H9 (cell line): ENCODE results near the gene BAG2. TPM values are rescaled to one million over a fixed set of nuclear protein-coding genes. Genes with fewer than 3 reads are reported as not detected.
A peak's percentile ranks its signal among the peaks of the same experiment; 100 is the strongest.

Experiments
- DNase-seq: peaks from one replicate; pipeline ENCODE4 v3.0.0-alpha.2; 2017
- H2AFZ ChIP-seq: one replicate; pipeline ENCODE4 v1.6.1; 2013; ENCODE audit warnings: mild to moderate bottlenecking, low read length, control low read depth, moderate library complexity
- H2AK5ac ChIP-seq: 2 replicates; pipeline ENCODE4 v1.6.1; 2013; ENCODE audit warnings: low read length, control low read depth, mixed read lengths; ENCODE audit not compliant: insufficient read length
- H2BK120ac ChIP-seq: one replicate; pipeline ENCODE4 v1.6.1; 2013; ENCODE audit warnings: low read depth, mild to moderate bottlenecking, low read length, control low read depth, inconsistent platforms; ENCODE audit not compliant: poor library complexity, severe bottlenecking
- H2BK12ac ChIP-seq: 2 replicates; pipeline ENCODE4 v1.6.1; 2013; ENCODE audit warnings: low read length, control low read depth, mixed read lengths, low read depth; ENCODE audit not compliant: insufficient read length
- H2BK15ac ChIP-seq: 2 replicates; pipeline ENCODE4 v1.6.1; 2013; ENCODE audit warnings: low read depth, low read length, control low read depth
- H2BK20ac ChIP-seq: one replicate; pipeline ENCODE4 v1.6.1; 2013; ENCODE audit warnings: low read depth, mild to moderate bottlenecking, low read length, control low read depth, inconsistent platforms; ENCODE audit not compliant: poor library complexity, severe bottlenecking
- H2BK5ac ChIP-seq: 2 replicates; pipeline ENCODE4 v1.6.1; 2013; ENCODE audit warnings: low read length, control low read depth, mixed read lengths; ENCODE audit not compliant: insufficient read length
- H3K14ac ChIP-seq: 2 replicates; pipeline ENCODE4 v1.6.1; 2013; ENCODE audit warnings: low read length, control low read depth; ENCODE audit not compliant: insufficient read depth
- H3K18ac ChIP-seq: 2 replicates; pipeline ENCODE4 v1.6.1; 2013; ENCODE audit warnings: low read depth, mild to moderate bottlenecking, mixed read lengths, low read length, control low read depth; ENCODE audit not compliant: insufficient read length
- H3K23ac ChIP-seq: 2 replicates; pipeline ENCODE4 v1.6.1; 2013; ENCODE audit warnings: low read length, control low read depth, mixed read lengths, low read depth; ENCODE audit not compliant: insufficient read length
- H3K23me2 ChIP-seq: 2 replicates; pipeline ENCODE4 v1.6.1; 2013; ENCODE audit warnings: low read depth, mild to moderate bottlenecking, mixed read lengths, low read length, control low read depth; ENCODE audit not compliant: insufficient read length, poor library complexity, severe bottlenecking
- H3K27ac ChIP-seq: 2 replicates; pipeline ENCODE4 v1.5.1; 2013; ENCODE audit warnings: low read length, control low read depth, mixed read lengths, low read depth; ENCODE audit not compliant: insufficient read length
- H3K27me3 ChIP-seq: 2 replicates; pipeline ENCODE4 v1.6.1; 2013; ENCODE audit warnings: low read length, control low read depth, inconsistent platforms; ENCODE audit not compliant: insufficient read depth
- H3K4ac ChIP-seq: 2 replicates; pipeline ENCODE4 v1.6.1; 2013; ENCODE audit warnings: low read depth, mild to moderate bottlenecking, control low read depth, inconsistent platforms, low read length, moderate library complexity
- H3K4me1 ChIP-seq: 2 replicates; pipeline ENCODE4 v1.6.1; 2013; ENCODE audit warnings: low read length, control low read depth, inconsistent platforms; ENCODE audit not compliant: insufficient read depth
- H3K4me2 ChIP-seq: 2 replicates; pipeline ENCODE4 v1.6.1; 2013; ENCODE audit warnings: low read length, control low read depth, mixed read lengths; ENCODE audit not compliant: insufficient read length, insufficient read depth
- H3K56ac ChIP-seq: 2 replicates; pipeline ENCODE4 v1.6.1; 2013; ENCODE audit warnings: low read depth, mild to moderate bottlenecking, mixed read lengths, low read length, control low read depth; ENCODE audit not compliant: insufficient read length
- H3K79me1 ChIP-seq: 2 replicates; pipeline ENCODE4 v1.6.1; 2013; ENCODE audit warnings: low read depth, mild to moderate bottlenecking, moderate library complexity, low read length, control low read depth, inconsistent platforms; ENCODE audit not compliant: insufficient read depth, poor library complexity, severe bottlenecking
- H3K79me2 ChIP-seq: 2 replicates; pipeline ENCODE4 v1.6.1; 2013; ENCODE audit warnings: low read length, control low read depth, inconsistent platforms; ENCODE audit not compliant: insufficient read depth
- H3K9ac ChIP-seq: 2 replicates; pipeline ENCODE4 v1.6.1; 2013; ENCODE audit warnings: low read length, control low read depth, mixed read lengths; ENCODE audit not compliant: insufficient read length; ENCODE audit errors: extremely low read depth
- H3K9me3 ChIP-seq: one replicate; pipeline ENCODE4 v1.6.1; 2013; ENCODE audit warnings: low read depth, low read length, inconsistent platforms; ENCODE audit not compliant: control insufficient read depth
- H3T11ph ChIP-seq: one replicate; pipeline ENCODE4 v1.6.1; 2013; ENCODE audit warnings: mild to moderate bottlenecking, low read length, control low read depth, inconsistent platforms
- H4K20me1 ChIP-seq: one replicate; pipeline ENCODE4 v1.6.1; 2013; ENCODE audit not compliant: control insufficient read depth, insufficient read length, insufficient read depth
- H4K5ac ChIP-seq: 2 replicates; pipeline ENCODE4 v1.6.1; 2013; ENCODE audit warnings: low read depth, mild to moderate bottlenecking, mixed read lengths, low read length, control low read depth; ENCODE audit not compliant: insufficient read length
- H4K8ac ChIP-seq: replicated peaks from 2 replicates; pipeline ENCODE4 v1.6.1; 2013; ENCODE audit warnings: low read length, control low read depth, mixed read lengths, low read depth; ENCODE audit not compliant: insufficient read length
- H4K91ac ChIP-seq: 2 replicates; pipeline ENCODE4 v1.6.1; 2013; ENCODE audit warnings: low read depth, mild to moderate bottlenecking, moderate library complexity, mixed read lengths, low read length, control low read depth; ENCODE audit not compliant: insufficient read length
- H3K27ac Mint-ChIP-seq, 3 experiments: 2 replicates in 2 of 3; 3 replicates in 1 of 3; pipeline ENCODE4 v1.8.0; 2020 to 2021; ENCODE audit warnings: mixed read lengths in 3 of 3, mild to moderate bottlenecking in 1 of 3, moderate library complexity in 1 of 3
- H3K27me3 Mint-ChIP-seq: 2 replicates; pipeline ENCODE4 v1.8.0; 2021; ENCODE audit warnings: low read depth, mild to moderate bottlenecking, moderate library complexity, mixed read lengths
- H3K36me3 Mint-ChIP-seq, 3 experiments: 2 replicates in 2 of 3; 3 replicates in 1 of 3; pipeline ENCODE4 v1.8.0; 2020 to 2021; ENCODE audit warnings: low read depth in 3 of 3, mixed read lengths in 3 of 3; ENCODE audit not compliant: insufficient read depth in 1 of 3
- H3K4me1 Mint-ChIP-seq, 2 experiments: 2 replicates each; pipeline ENCODE4 v1.8.0; 2020; ENCODE audit warnings: mixed read lengths in 2 of 2
- H3K4me3 Mint-ChIP-seq, 2 experiments: 2 replicates in 1 of 2; 3 replicates in 1 of 2; pipeline ENCODE4 v1.8.0; 2020 to 2021; ENCODE audit warnings: mild to moderate bottlenecking in 2 of 2, mixed read lengths in 2 of 2, moderate library complexity in 1 of 2
- H3K9me3 Mint-ChIP-seq, 2 experiments: 2 replicates in 1 of 2; 3 replicates in 1 of 2; pipeline ENCODE4 v1.8.0; 2020; ENCODE audit warnings: mild to moderate bottlenecking in 2 of 2, mixed read lengths in 2 of 2, moderate library complexity in 1 of 2
- WGBS: extraction: QIAGEN DNeasy Blood & Tissue Kit; methylation state at CpG from one replicate; pipeline ENCODE4 v1.1.7; 2013; ENCODE audit warnings: missing lambda C conversion rate, low lambda C conversion rate, mixed read lengths; ENCODE audit not compliant: insufficient read length; ENCODE audit errors: extremely low coverage; 5-methylcytosine and 5-hydroxymethylcytosine counted together
- total RNA-seq: library from RNA; stranded (reverse); gene quantifications from 2 replicates; pipeline ENCODE4 v1.2.1, GENCODE V29; 2021
- TF ChIP-seq, protein P1 (sequence below): fragments of 200-600 bp; sonication (generic); conservative IDR thresholded peaks from 3 replicates; pipeline ENCODE4 v1.8.0; 2021; ENCODE audit warnings: antibody characterized with exemption, mild to moderate bottlenecking

BAG2 gene
- total RNA-seq, 1 experiment from 2014 or later: 8.4 TPM

DNA sequence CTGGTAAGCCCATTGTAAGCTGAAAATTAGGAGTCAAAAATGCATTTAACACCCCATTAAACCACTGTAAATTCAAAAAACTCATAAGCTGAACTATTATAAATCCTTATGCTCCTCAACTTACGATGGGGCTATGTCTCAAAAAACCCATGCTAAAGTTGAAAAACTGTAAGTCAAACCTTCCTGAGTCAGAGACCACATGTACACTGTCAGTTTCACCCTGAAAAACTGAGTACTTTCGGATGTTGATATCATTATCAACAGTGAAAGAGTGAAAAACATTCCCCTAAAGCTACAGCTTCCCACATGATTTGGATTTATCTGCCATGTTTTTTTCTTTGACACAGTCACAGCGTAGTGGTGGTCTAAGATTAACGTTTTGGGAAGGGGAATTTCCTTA, 35.7 kb downstream of the BAG2 start:
- Histone ChIP-seq H4K5ac (no peak overlapping the region), H2AFZ (no peak overlapping the region)

More for the DNA sequence above, 35.7 kb downstream of the BAG2 start:
- Histone ChIP-seq H4K20me1 (no peaks in the 10 kb centered on the region), H3K79me2 (peaks cover 2% of the 10 kb centered on the region; the same call in 1 of the 2 replicates), H4K8ac (no peak overlapping the region), H3K56ac (no peak overlapping the region), H2BK15ac (no peak overlapping the region), H2BK5ac (no peak overlapping the region), H3K4ac (no peak overlapping the region), H2BK12ac (no peak overlapping the region), H4K91ac (no peak overlapping the region), H3K18ac (no peak overlapping the region), H3K79me1 (no peaks in the 10 kb centered on the region), H3K23ac (no peak overlapping the region), H3K4me2 (no peak overlapping the region), H3K14ac (no peak overlapping the region), H3K27ac (no peak overlapping the region), H3T11ph (no peak overlapping the region), H3K23me2 (no peaks in the 10 kb centered on the region), H3K4me1 (no peaks in the 10 kb centered on the region), H2BK20ac (no peak overlapping the region), H3K27me3 (no peaks in the 10 kb centered on the region), H3K9ac (no peak overlapping the region), H2AK5ac (no peak overlapping the region), H2BK120ac (no peak overlapping the region), H3K9me3 (no peaks in the 10 kb centered on the region)
- WGBS: no CpG with 5 or more reads among the region's 4 CpGs
- H3K4me3 Mint-ChIP-seq: no peak overlapping the region
- H3K27me3 Mint-ChIP-seq: no peaks in the 10 kb centered on the region
- TF ChIP-seq, protein P1, sequence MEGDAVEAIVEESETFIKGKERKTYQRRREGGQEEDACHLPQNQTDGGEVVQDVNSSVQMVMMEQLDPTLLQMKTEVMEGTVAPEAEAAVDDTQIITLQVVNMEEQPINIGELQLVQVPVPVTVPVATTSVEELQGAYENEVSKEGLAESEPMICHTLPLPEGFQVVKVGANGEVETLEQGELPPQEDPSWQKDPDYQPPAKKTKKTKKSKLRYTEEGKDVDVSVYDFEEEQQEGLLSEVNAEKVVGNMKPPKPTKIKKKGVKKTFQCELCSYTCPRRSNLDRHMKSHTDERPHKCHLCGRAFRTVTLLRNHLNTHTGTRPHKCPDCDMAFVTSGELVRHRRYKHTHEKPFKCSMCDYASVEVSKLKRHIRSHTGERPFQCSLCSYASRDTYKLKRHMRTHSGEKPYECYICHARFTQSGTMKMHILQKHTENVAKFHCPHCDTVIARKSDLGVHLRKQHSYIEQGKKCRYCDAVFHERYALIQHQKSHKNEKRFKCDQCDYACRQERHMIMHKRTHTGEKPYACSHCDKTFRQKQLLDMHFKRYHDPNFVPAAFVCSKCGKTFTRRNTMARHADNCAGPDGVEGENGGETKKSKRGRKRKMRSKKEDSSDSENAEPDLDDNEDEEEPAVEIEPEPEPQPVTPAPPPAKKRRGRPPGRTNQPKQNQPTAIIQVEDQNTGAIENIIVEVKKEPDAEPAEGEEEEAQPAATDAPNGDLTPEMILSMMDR: no peak
- DNase-seq: no peak
- H3K9me3 Mint-ChIP-seq: no peaks in the 10 kb centered on the region
- peaks cover 8 to 14% of the 10 kb centered on the region in 2 experiments for H3K4me1 Mint-ChIP-seq
- H3K27ac Mint-ChIP-seq: peak overlapping the region in 1 of 3 experiments; percentile 57; a peak in 2 of 7 replicates
- H3K36me3 Mint-ChIP-seq: peaks cover 0 to 5% (median 0%) of the 10 kb centered on the region in 3 experiments; a peak in 2 of 7 replicates
